Stimulated activated CD4-positive, alpha-beta T cell treated with anti-CD3 and anti-CD28 coated beads, Interleukin-2, amount 100 ng/mL, for 24 hours (primary cell): Measurements from ENCODE around the gene SPRING1.
"Not testable (repeated sequence)": the region's sequence is repeated elsewhere in the genome, so short reads cannot be mapped to it uniquely, and the experiment has no call there.

Experiments
- DNase-seq, 2 donors: peaks; one replicate each; pipeline ENCODE4 v3.0.0-alpha.2; 2020

SPRING1 gene

GRCh38 chr12:116737774-116738657 is at the start of gene SPRING1, which contains the start of gene RNFT2:
TSS of gene SPRING1 (minus strand) at chr12:116738069. CDS start at chr12:116737900, 169 bp downstream.
TSS of gene RNFT2 (plus strand) at chr12:116738315. CDS start at chr12:116740498, 2,183 bp downstream.
- peak; percentile 99 for DNase-seq

GRCh38 chr12:116784238-116784612 is 46.4 kb upstream of the SPRING1 start:
- DNase-seq = no peak

- DNase-seq = no peak
These were observed 45.8 kb upstream of the SPRING1 start for GRCh38 chr12:116783525-116784237.

- no peak for DNase-seq
These were observed 43.1 kb upstream of the SPRING1 start for GRCh38 chr12:116780942-116781341.

GRCh38 chr12:116779597-116779996 is 41.7 kb upstream of the SPRING1 start:
- no peak for DNase-seq

- DNase-seq = no peak
These were observed 39.4 kb upstream of the SPRING1 start for GRCh38 chr12:116777245-116777644.

- no peak for DNase-seq
These were observed 36.2 kb upstream of the SPRING1 start for GRCh38 chr12:116774020-116774419.

- no peak for DNase-seq
These were observed 35.4 kb upstream of the SPRING1 start for GRCh38 chr12:116773276-116773731.

- no peak for DNase-seq
These were observed 33.8 kb upstream of the SPRING1 start for GRCh38 chr12:116771651-116772050.

GRCh38 chr12:116766746-116767145 is 28.9 kb upstream of the SPRING1 start:
- DNase-seq = no peak

- DNase-seq = no peak
These were observed 28.4 kb upstream of the SPRING1 start for GRCh38 chr12:116766285-116766684.

- DNase-seq = no peak
These were observed 27.4 kb upstream of the SPRING1 start for GRCh38 chr12:116765271-116765670.

- DNase-seq = no peak
These were observed 23.6 kb upstream of the SPRING1 start for GRCh38 chr12:116761499-116761898.

GRCh38 chr12:116760622-116761020 is 22.8 kb upstream of the SPRING1 start:
- no peak for DNase-seq

- DNase-seq = peak; percentile 26 to 45
These were observed 22.1 kb upstream of the SPRING1 start for GRCh38 chr12:116759783-116760621.

- DNase-seq = not testable (repeated sequence)
These were observed 16.9 kb upstream of the SPRING1 start for GRCh38 chr12:116754783-116755182.

GRCh38 chr12:116754097-116754496 is 16.2 kb upstream of the SPRING1 start:
- not testable (repeated sequence) for DNase-seq

- no peak for DNase-seq
These were observed 12.4 kb upstream of the SPRING1 start for GRCh38 chr12:116750298-116750697.

GRCh38 chr12:116749884-116750283 is 12.0 kb upstream of the SPRING1 start:
- DNase-seq = no peak

- no peak for DNase-seq
These were observed 7.7 kb upstream of the SPRING1 start for GRCh38 chr12:116745554-116745953.

- no peak for DNase-seq
These were observed 6.9 kb upstream of the SPRING1 start for GRCh38 chr12:116744766-116745165.

- not testable (repeated sequence) for DNase-seq
These were observed 4.9 kb upstream of the SPRING1 start for GRCh38 chr12:116742787-116743186.

- no peak for DNase-seq
These were observed 1.6 kb upstream of the SPRING1 start for GRCh38 chr12:116739381-116739887.
